Tibial nerve (tissue), 4 donors: ENCODE data around the gene TMC6. TPM values are rescaled to one million over a fixed set of nuclear protein-coding genes. Genes with fewer than 3 reads are reported as not detected.

Source experiments
- DNase-seq, 2 donors: peaks; one replicate each; pipeline ENCODE4 v3.0.0-alpha.2; 2019; ENCODE audit warnings: low spot score in 2 of 2
- H3K27ac ChIP-seq, 4 donors: fragments of 200-600 bp; sonication (generic) in 3 of 4; one replicate each; pipeline ENCODE4 v1.5.1; 2017 to 2019; ENCODE audit warnings: mild to moderate bottlenecking in 1 of 4
- H3K27me3 ChIP-seq, 2 donors: fragments of 200-600 bp; sonication (generic) in 1 of 2; one replicate each; pipeline versions ENCODE4 v1.5.1 to v1.6.0; 2017 to 2019
- H3K36me3 ChIP-seq, 3 donors: fragments of 200-600 bp; sonication (generic); one replicate each; pipeline ENCODE4 v1.5.1; 2018 to 2019
- H3K4me1 ChIP-seq, 4 donors: fragments of 200-600 bp; sonication (generic) in 3 of 4; one replicate each; pipeline ENCODE4 v1.5.1; 2017 to 2019
- H3K4me3 ChIP-seq, 4 donors: fragments of 200-600 bp; sonication (generic) in 3 of 4; one replicate each; pipeline ENCODE4 v1.5.1; 2017 to 2019; ENCODE audit warnings: mild to moderate bottlenecking in 1 of 4, moderate library complexity in 1 of 4
- H3K9me3 ChIP-seq, 4 donors: fragments of 200-600 bp; sonication (generic) in 3 of 4; one replicate each; pipeline ENCODE4 v1.5.1; 2017 to 2019
- CTCF ChIP-seq, 5 experiments: fragments of 200-600 bp in 3 of 5; fragments of 450-650 bp in 2 of 5; sonication (generic) in 3 of 5; IDR thresholded peaks; one replicate each; pipeline ENCODE4 v1.5.1; 2016 to 2019; ENCODE audit warnings: antibody characterized with exemption in 5 of 5, mild to moderate bottlenecking in 3 of 5, moderate library complexity in 2 of 5
- EP300 ChIP-seq, 2 donors: sonication (generic); formaldehyde crosslinking; IDR thresholded peaks; one replicate each; pipeline ENCODE4 v1.6.1; 2017; ENCODE audit warnings: antibody characterized with exemption in 2 of 2, mild to moderate bottlenecking in 1 of 2
- POLR2A ChIP-seq, 2 donors: fragments of 450-650 bp; IDR thresholded peaks; one replicate each; pipeline ENCODE4 v1.6.1; 2017; ENCODE audit warnings: antibody characterized with exemption in 2 of 2, mild to moderate bottlenecking in 2 of 2, moderate library complexity in 2 of 2
- WGBS, 2 donors: methylation state at CpG; one replicate each; pipeline ENCODE4 v1.1.5; 2018; 5-methylcytosine and 5-hydroxymethylcytosine counted together
- total RNA-seq, 4 donors: library from RNA; depleted of rRNA; stranded (reverse); fragments of >200 nt; gene quantifications; one replicate each; pipeline ENCODE4 v1.1.0, GENCODE V29; 2016

TMC6 gene
- total RNA-seq, 4 donors from 2014 or later = 43.3 to 94.5 (median 52.2) TPM

- Histone ChIP-seq H3K36me3 (no peaks in the 10 kb centered on the region), H3K27ac (no peak overlapping the region), H3K27me3 (no peaks in the 10 kb centered on the region), H3K9me3 (no peaks in the 10 kb centered on the region), H3K4me3 (no peak overlapping the region), H3K4me1 (peaks cover 8 to 65% (median 21%) of the 10 kb centered on the region in 4 donors)
- DNase-seq = no peak
- TF ChIP-seq CTCF (IDR thresholded peaks at IDR 0.05) = no peak
- no peak for TF ChIP-seq POLR2A (IDR thresholded peaks at IDR 0.05)
- no peak for TF ChIP-seq EP300 (IDR thresholded peaks at IDR 0.05)
- 64 to 67% methylated on average over 14 of the region's 14 CpGs for WGBS, 2 donors
These were observed 19.9 kb upstream of the TMC6 start for GRCh38 chr17:78148286-78149016.

- Histone ChIP-seq H3K4me1 (peaks cover 8 to 73% (median 21%) of the 10 kb centered on the region in 4 donors), H3K27ac (peak overlapping the region in 2 of 4 donors; percentile 26 to 46), H3K27me3 (no peaks in the 10 kb centered on the region), H3K4me3 (no peak overlapping the region), H3K9me3 (no peaks in the 10 kb centered on the region), H3K36me3 (no peaks in the 10 kb centered on the region)
- 73 to 85% methylated on average over 8 of the region's 8 CpGs for WGBS, 2 donors
- TF ChIP-seq POLR2A (IDR thresholded peaks at IDR 0.05) (no peak), EP300 (IDR thresholded peaks at IDR 0.05) (no peak), CTCF (IDR thresholded peaks at IDR 0.05) (no peak)
- DNase-seq = no peak
These were observed 18.9 kb upstream of the TMC6 start for GRCh38 chr17:78147315-78147998.

- no peaks in the 10 kb centered on the region for H3K36me3 ChIP-seq
- H3K4me3 ChIP-seq = no peak overlapping the region
- H3K27me3 ChIP-seq = no peaks in the 10 kb centered on the region
- no peak for DNase-seq
- TF ChIP-seq CTCF (IDR thresholded peaks at IDR 0.05) (no peak), EP300 (IDR thresholded peaks at IDR 0.05) (no peak), POLR2A (IDR thresholded peaks at IDR 0.05) (no peak)
- peak overlapping the region in 2 of 4 donors; percentile 26 to 46 for H3K27ac ChIP-seq
- peaks cover 8 to 78% (median 21%) of the 10 kb centered on the region in 4 donors for H3K4me1 ChIP-seq
- 79 to 87% methylated on average over 6 of the region's 6 CpGs for WGBS, 2 donors
- H3K9me3 ChIP-seq = no peaks in the 10 kb centered on the region
These were observed 18.3 kb upstream of the TMC6 start for GRCh38 chr17:78146881-78147280.

GRCh38 chr17:78146471-78146869 lies 17.9 kb upstream of the TMC6 start:
- 91 to 96% methylated on average over 7 of the region's 7 CpGs for WGBS, 2 donors
- no peak for DNase-seq
- no peaks in the 10 kb centered on the region for H3K36me3 ChIP-seq
- TF ChIP-seq POLR2A (IDR thresholded peaks at IDR 0.05) = no peak
- TF ChIP-seq CTCF (IDR thresholded peaks at IDR 0.05) = no peak
- no peak for TF ChIP-seq EP300 (IDR thresholded peaks at IDR 0.05)
- H3K4me1 ChIP-seq = peaks cover 8 to 82% (median 22%) of the 10 kb centered on the region in 4 donors
- H3K27ac ChIP-seq = peak overlapping the region in 2 of 4 donors; percentile 67 to 71
- H3K4me3 ChIP-seq = no peak overlapping the region
- H3K27me3 ChIP-seq = no peaks in the 10 kb centered on the region
- H3K9me3 ChIP-seq = no peaks in the 10 kb centered on the region
